Measurements from ENCODE around the gene TOLLIP. TPM values are rescaled to one million over a fixed set of nuclear protein-coding genes. Genes with fewer than 3 reads are reported as not detected.

The TOLLIP gene
- total and polyA plus RNA-seq, 9 of the 15 experiments (the other 6 are each of a cell fraction or from before 2014, with no cell fraction given) = 0.23 to 22.8 (median 7.1) TPM

DNA sequence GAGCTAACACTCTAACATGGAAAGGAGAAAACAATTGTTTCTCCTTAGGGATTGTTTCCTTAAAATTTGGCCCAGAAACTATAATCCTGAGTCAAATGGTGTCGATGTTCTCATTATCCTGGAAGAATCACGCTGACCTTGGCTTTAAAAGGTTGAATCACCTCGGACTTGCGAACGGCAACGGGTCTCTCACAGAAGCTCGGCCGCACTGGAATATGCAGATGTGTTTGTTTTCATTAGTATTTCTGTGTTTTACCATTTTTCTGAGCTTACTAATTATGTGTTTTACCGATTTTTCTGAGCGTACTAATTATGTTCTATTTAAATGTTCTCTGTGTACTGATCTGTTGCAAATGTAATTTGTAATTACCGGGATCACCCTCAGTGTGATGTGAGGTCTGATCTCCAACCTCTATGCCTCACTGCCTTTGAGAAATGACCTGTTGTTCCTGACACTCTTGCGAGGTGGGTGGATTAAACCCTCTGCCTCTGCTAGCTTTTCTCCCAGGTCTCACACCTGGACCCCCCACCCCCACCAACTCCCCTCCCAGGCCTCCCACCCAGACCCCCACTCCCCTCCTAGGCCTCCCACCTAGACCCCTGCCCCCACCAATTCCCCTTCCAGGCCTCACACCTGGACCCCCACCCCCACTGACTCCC, 42.0 kb upstream of the TOLLIP start (continued):
- TF ChIP-seq, protein P1, sequence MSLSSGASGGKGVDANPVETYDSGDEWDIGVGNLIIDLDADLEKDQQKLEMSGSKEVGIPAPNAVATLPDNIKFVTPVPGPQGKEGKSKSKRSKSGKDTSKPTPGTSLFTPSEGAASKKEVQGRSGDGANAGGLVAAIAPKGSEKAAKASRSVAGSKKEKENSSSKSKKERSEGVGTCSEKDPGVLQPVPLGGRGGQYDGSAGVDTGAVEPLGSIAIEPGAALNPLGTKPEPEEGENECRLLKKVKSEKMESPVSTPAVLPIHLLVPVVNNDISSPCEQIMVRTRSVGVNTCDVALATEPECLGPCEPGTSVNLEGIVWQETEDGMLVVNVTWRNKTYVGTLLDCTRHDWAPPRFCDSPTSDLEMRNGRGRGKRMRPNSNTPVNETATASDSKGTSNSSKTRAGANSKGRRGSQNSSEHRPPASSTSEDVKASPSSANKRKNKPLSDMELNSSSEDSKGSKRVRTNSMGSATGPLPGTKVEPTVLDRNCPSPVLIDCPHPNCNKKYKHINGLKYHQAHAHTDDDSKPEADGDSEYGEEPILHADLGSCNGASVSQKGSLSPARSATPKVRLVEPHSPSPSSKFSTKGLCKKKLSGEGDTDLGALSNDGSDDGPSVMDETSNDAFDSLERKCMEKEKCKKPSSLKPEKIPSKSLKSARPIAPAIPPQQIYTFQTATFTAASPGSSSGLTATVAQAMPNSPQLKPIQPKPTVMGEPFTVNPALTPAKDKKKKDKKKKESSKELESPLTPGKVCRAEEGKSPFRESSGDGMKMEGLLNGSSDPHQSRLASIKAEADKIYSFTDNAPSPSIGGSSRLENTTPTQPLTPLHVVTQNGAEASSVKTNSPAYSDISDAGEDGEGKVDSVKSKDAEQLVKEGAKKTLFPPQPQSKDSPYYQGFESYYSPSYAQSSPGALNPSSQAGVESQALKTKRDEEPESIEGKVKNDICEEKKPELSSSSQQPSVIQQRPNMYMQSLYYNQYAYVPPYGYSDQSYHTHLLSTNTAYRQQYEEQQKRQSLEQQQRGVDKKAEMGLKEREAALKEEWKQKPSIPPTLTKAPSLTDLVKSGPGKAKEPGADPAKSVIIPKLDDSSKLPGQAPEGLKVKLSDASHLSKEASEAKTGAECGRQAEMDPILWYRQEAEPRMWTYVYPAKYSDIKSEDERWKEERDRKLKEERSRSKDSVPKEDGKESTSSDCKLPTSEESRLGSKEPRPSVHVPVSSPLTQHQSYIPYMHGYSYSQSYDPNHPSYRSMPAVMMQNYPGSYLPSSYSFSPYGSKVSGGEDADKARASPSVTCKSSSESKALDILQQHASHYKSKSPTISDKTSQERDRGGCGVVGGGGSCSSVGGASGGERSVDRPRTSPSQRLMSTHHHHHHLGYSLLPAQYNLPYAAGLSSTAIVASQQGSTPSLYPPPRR (CRISPR knock-in tag; IDR thresholded peaks at IDR 0.05; ENCODE audit: borderline replicate concordance) = no peak
- TF ChIP-seq RBFOX2 (IDR thresholded peaks at IDR 0.05; ENCODE audit: low read depth, low read length) = peak; percentile 67
- TF ChIP-seq, protein P2, sequence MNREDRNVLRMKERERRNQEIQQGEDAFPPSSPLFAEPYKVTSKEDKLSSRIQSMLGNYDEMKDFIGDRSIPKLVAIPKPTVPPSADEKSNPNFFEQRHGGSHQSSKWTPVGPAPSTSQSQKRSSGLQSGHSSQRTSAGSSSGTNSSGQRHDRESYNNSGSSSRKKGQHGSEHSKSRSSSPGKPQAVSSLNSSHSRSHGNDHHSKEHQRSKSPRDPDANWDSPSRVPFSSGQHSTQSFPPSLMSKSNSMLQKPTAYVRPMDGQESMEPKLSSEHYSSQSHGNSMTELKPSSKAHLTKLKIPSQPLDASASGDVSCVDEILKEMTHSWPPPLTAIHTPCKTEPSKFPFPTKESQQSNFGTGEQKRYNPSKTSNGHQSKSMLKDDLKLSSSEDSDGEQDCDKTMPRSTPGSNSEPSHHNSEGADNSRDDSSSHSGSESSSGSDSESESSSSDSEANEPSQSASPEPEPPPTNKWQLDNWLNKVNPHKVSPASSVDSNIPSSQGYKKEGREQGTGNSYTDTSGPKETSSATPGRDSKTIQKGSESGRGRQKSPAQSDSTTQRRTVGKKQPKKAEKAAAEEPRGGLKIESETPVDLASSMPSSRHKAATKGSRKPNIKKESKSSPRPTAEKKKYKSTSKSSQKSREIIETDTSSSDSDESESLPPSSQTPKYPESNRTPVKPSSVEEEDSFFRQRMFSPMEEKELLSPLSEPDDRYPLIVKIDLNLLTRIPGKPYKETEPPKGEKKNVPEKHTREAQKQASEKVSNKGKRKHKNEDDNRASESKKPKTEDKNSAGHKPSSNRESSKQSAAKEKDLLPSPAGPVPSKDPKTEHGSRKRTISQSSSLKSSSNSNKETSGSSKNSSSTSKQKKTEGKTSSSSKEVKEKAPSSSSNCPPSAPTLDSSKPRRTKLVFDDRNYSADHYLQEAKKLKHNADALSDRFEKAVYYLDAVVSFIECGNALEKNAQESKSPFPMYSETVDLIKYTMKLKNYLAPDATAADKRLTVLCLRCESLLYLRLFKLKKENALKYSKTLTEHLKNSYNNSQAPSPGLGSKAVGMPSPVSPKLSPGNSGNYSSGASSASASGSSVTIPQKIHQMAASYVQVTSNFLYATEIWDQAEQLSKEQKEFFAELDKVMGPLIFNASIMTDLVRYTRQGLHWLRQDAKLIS (CRISPR knock-in tag; IDR thresholded peaks at IDR 0.05) = no peak
- no peak for TF ChIP-seq EP300 (IDR thresholded peaks at IDR 0.05; ENCODE audit: low read length)
- TF ChIP-seq MEF2D (tag; conservative IDR thresholded peaks at IDR 0.05; ENCODE audit: low read depth) = no peak
- TF ChIP-seq CBX1 (IDR thresholded peaks at IDR 0.05; ENCODE audit: low read depth) = peak; percentile 93
- TF ChIP-seq MAFG (tag; conservative IDR thresholded peaks at IDR 0.05) = no peak
- TF ChIP-seq FOXK1 (CRISPR knock-in tag; IDR thresholded peaks at IDR 0.05; ENCODE audit: borderline replicate concordance) = no peak
- no peak for TF ChIP-seq HNRNPL (IDR thresholded peaks at IDR 0.05; ENCODE audit: low read depth, low read length)
- TF ChIP-seq MEIS2 (IDR thresholded peaks at IDR 0.05; ENCODE audit: partially characterized antibody) = no peak
- TF ChIP-seq MEF2A (IDR thresholded peaks at IDR 0.05; ENCODE audit: control insufficient read depth, low read depth, low read length) = no peak
- no peak for TF ChIP-seq SIN3B (IDR thresholded peaks at IDR 0.05; ENCODE audit: low read depth)
- TF ChIP-seq NR2C1 (IDR thresholded peaks at IDR 0.05) = no peak
- TF ChIP-seq NR2C1 (tag; IDR thresholded peaks at IDR 0.05) = no peak

Measured in K562 (cell line).